Measurements from ENCODE around the gene TPK1. TPM values are rescaled to one million over a fixed set of nuclear protein-coding genes. Genes with fewer than 3 reads are reported as not detected.
"Not testable (repeated sequence)": the region's sequence is repeated elsewhere in the genome, so short reads cannot be mapped to it uniquely, and the experiment has no call there.

TPK1 gene
- polyA plus RNA-seq, 3 donors, result 1.4 to 10.5 (median 3.0) TPM

DNA sequence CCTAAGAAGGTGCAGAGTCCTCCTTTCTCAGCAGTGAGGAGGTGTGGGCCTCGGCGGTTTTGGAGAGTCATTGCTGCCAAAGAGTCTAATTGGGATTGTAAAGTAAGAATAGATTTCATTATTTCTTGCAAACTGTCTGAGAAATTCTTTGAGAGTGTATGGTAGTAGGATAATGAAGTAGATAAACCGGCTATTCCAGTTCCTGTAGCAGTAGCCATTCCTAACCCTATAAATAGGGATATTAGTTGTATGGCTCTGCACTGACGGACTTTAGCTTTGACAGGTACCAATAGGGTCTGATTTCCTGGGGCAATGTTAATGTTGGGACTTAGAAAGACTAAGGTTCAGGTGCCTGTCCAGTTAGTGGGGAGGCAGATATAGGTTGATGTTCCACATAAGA is 416.9 kb downstream of the TPK1 start:
- 71 to 93% (median 92%) methylated on average over 4 of the region's 4 CpGs for WGBS, 3 donors
- H3K27ac ChIP-seq (ENCODE audit: low read depth, low read length), result not testable (repeated sequence)

- no peak overlapping the region for H3K27ac ChIP-seq (ENCODE audit: low read depth, low read length)
Observed at GRCh38 chr7:144416341-144416740, 419.5 kb downstream of the TPK1 start.

DNA sequence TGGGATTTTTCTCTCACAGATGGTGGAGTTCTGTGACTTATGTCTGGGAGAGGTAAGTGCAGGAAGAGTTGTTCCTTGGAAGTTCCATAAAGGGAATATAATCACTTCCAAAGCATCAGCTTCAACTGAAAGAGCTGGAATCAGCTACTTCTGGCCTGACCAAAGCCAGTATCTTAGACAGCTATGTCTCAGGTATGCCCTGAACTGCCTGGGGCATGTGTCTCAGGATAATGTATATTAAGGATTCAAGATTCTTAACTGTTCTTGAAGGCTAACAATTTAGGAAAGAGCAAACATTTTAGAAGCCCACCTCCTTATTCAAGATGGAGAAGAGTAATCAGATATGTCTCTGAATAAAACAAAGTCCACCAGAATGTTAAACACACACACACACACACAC is 420.0 kb downstream of the TPK1 start:
- no peak overlapping the region for H3K27ac ChIP-seq (ENCODE audit: low read depth, low read length)

DNA sequence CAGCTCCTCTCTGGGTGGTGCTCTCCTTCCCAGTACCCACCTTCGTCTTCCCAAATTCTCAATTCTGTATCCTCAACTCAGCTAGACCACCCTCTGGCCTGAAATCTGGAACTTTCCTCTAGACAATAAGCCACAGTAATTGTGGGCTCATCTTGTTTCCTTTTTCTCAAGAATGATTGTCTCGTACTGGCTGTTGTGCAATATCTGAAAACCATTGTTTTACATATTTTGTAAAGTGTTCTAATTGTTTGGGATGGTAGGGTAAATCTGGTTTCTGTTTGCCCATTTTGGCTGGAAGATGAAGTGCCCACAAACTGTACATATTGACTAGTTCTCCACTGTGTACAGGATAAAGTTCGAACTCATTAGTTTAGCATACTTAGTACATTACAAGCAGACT is 421.0 kb downstream of the TPK1 start:
- 42 to 81% (median 66%) methylated on average over 3 of the region's 3 CpGs for WGBS, 3 donors
- H3K27ac ChIP-seq (ENCODE audit: low read depth, low read length), result no peak overlapping the region

DNA sequence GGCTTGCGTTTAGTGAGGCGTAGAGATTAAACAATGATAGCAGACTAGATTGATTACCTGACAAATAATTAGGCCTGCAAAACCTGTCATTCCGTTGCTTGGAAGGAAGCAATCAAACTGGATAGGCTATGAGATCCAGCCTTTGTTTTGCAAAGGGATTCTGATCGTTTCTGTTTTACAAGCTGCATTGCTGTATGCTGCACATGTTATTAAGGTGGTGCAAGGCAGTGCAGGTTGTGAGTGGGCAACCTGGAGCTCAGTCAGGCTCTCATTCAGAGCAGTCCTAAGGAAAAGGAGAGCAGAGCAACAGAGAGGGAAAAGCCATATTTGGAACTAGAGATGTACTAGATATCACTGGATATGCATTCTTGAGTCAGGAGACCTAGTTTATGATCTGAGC is 425.4 kb downstream of the TPK1 start:
- H3K27ac ChIP-seq (ENCODE audit: low read depth, low read length), result no peak overlapping the region
- 19 to 38% (median 19%) methylated on average over 4 of the region's 4 CpGs for WGBS, 3 donors

DNA sequence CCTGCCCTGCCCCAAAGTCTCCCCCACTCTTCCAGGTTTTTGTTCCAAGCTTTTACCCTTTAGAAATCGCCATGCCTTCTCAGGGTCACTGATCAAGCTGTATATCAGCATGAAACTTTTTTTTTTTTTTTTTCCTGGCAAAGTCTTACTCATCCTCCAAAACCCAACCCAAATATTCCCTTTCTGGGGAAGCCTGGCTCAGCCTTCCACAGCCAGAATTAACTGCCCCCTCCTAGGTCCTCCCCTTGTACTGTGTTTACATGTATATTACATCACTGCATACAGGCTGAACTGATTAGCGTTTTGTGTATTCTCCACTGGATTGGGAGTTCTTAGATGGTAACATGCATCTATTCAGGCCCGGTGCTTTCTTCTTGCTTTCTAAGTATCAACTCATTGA is 427.7 kb downstream of the TPK1 start:
- 65 to 76% (median 71%) methylated on average over 3 of the region's 3 CpGs for WGBS, 3 donors
- no peak overlapping the region for H3K27ac ChIP-seq (ENCODE audit: low read depth, low read length)

GRCh38 chr7:144407266-144407931 is 428.5 kb downstream of the TPK1 start:
- H3K27ac ChIP-seq (ENCODE audit: low read depth, low read length), result no peak overlapping the region
- 55 to 69% (median 60%) methylated on average over 12 of the region's 12 CpGs for WGBS, 3 donors

GRCh38 chr7:144404946-144405345 is 430.9 kb downstream of the TPK1 start:
- no peak overlapping the region for H3K27ac ChIP-seq (ENCODE audit: low read depth, low read length)
- 77 to 81% (median 79%) methylated on average over 4 of the region's 4 CpGs for WGBS, 3 donors

- no peak within 1 kb of the TSS for H3K27ac ChIP-seq (ENCODE audit: low read depth, low read length)
- WGBS, 3 donors, result 94 to 98% (median 95%) methylated on average over 27 to 39 of the region's 39 CpGs
Observed at GRCh38 chr7:144403649-144404061, 432.2 kb downstream of the TPK1 start, which contains the start of gene NOBOX. Gene NOBOX, minus strand, starts transcription at chr7:144403693.

DNA sequence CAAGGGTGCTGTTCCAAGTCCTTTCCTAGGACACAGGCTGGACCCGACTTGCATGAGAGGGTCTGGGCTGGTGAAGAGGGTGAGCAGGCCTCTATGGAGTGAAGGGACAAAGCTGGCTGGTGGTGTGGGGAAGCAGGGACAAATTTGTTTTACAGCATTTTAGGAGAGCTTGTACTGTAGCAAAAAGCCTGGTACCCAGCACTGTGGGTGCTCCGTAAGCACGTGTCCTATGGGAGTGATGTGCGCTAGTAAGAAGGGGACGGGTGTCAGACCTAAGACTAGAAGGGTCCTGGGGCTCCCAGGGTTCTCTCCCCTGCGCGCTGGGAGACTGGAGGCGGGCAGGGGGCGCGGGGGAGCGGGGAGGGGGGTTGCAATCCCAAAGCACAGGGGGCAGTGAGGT is 432.8 kb downstream of the TPK1 start:
- WGBS, 3 donors, result 90 to 95% (median 95%) methylated on average over 11 of the region's 11 CpGs

More for the DNA sequence above, 432.8 kb downstream of the TPK1 start:
- H3K27ac ChIP-seq (ENCODE audit: low read depth, low read length), result no peak overlapping the region

All from adipose tissue (tissue), 3 donors.